MCF 10A (cell line): Measurements from ENCODE around the gene DYRK1A. TPM values are rescaled to one million over a fixed set of nuclear protein-coding genes. Genes with fewer than 3 reads are reported as not detected.

Experiments used
- BruUV-seq: library from RNA; stranded (reverse); fragments of 400-500 nt; replicated peaks from 2 replicates; lab custom pipeline; 2021; lab: Mats Ljungman, UMichigan
- CTCF ChIA-PET: fragments of 300-600 bp; sonication (Branson Sonifier 250); formaldehyde crosslinking; extraction: SDS; loops from one replicate; lab custom pipeline; 2021; ENCODE audit warnings: antibody characterized with exemption, inconsistent platforms; lab: Yijun Ruan, JAX
- POLR2A ChIA-PET: fragments of 300-600, 350-650 bp; sonication (Branson Sonifier 250); formaldehyde crosslinking; extraction: SDS; loops from one replicate; lab custom pipeline; 2020; ENCODE audit warnings: antibody characterized with exemption, inconsistent platforms; lab: Yijun Ruan, JAX
- DNase-seq: peaks from one replicate; pipeline ENCODE4 v3.0.0-alpha.2; 2018; ENCODE audit not compliant: unreplicated experiment
- H3K27ac Mint-ChIP-seq: one replicate; pipeline ENCODE4 v1.8.0; 2022; ENCODE audit warnings: mild to moderate bottlenecking, low read depth, mixed read lengths; ENCODE audit not compliant: unreplicated experiment
- H3K27me3 Mint-ChIP-seq: one replicate; pipeline ENCODE4 v1.8.0; 2022; ENCODE audit warnings: mixed read lengths; ENCODE audit not compliant: insufficient read depth, unreplicated experiment
- H3K36me3 Mint-ChIP-seq: one replicate; pipeline ENCODE4 v1.8.0; 2022; ENCODE audit warnings: mild to moderate bottlenecking, moderate library complexity, mixed read lengths; ENCODE audit not compliant: insufficient read depth, unreplicated experiment
- H3K4me1 Mint-ChIP-seq: one replicate; pipeline ENCODE4 v1.8.0; 2022; ENCODE audit warnings: mixed read lengths; ENCODE audit not compliant: insufficient read depth, unreplicated experiment
- H3K4me3 Mint-ChIP-seq: one replicate; pipeline ENCODE4 v1.8.0; 2022; ENCODE audit warnings: mild to moderate bottlenecking, moderate library complexity, mixed read lengths; ENCODE audit not compliant: unreplicated experiment
- H3K9me3 Mint-ChIP-seq: one replicate; pipeline ENCODE4 v1.8.0; 2022; ENCODE audit warnings: mixed read lengths; ENCODE audit not compliant: unreplicated experiment
- intact Hi-C: fragments of 100-400 bp; cut with micrococcal nuclease; formaldehyde crosslinking; loops from 2 replicates; pipeline ENCODE4 v1.14.1; 2022
- total RNA-seq: library from RNA; stranded (reverse); gene quantifications from 2 replicates; pipeline ENCODE4 v1.2.3, GENCODE V29; 2022
- TF ChIP-seq, protein P1 (sequence below): fragments of 200-600 bp; IDR thresholded peaks from one replicate; pipeline ENCODE4 v1.8.0; 2022; ENCODE audit warnings: antibody characterized with exemption, mild to moderate bottlenecking; ENCODE audit not compliant: unreplicated experiment

Gene DYRK1A
- total RNA-seq, 1 experiment from 2014 or later, result 58.6 TPM

DNA sequence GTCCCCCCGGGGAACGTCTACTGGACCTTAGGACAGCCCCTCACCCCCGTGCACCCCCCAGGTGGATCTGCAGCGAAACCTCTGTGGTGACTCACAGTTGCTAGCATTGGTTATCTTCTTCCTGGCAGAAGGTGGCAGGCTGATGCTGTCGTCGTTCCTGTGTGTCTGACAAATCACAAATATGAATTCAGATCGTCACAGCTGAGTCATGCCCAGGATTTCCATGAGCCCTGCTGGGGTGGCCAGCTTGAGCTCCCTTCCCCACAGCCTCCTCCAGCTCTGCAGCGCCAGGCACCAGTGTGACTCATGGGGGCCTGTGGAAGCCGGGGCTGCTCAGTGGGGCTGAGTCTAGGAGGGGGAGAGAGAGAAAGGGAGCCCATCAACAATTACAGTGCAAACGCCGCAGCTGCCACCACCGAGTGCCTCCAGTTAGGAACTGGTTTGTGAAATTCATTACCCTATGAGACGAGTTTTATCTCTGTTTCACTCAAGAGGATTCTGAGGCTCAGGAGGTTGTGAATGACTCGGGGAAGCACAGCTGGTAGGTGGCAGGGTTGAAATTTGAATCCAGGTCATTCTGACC lies 197.9 kb downstream of the DYRK1A start:
- no peaks in the 10 kb centered on the region for H3K9me3 Mint-ChIP-seq
- no TSS peak for BruUV-seq
- intact Hi-C loops, result loop anchor here (2.0 kb wide), 1 partner anchor 94 kb away; no protein-coding TSS in a partner anchor
- TF ChIP-seq, protein P1, sequence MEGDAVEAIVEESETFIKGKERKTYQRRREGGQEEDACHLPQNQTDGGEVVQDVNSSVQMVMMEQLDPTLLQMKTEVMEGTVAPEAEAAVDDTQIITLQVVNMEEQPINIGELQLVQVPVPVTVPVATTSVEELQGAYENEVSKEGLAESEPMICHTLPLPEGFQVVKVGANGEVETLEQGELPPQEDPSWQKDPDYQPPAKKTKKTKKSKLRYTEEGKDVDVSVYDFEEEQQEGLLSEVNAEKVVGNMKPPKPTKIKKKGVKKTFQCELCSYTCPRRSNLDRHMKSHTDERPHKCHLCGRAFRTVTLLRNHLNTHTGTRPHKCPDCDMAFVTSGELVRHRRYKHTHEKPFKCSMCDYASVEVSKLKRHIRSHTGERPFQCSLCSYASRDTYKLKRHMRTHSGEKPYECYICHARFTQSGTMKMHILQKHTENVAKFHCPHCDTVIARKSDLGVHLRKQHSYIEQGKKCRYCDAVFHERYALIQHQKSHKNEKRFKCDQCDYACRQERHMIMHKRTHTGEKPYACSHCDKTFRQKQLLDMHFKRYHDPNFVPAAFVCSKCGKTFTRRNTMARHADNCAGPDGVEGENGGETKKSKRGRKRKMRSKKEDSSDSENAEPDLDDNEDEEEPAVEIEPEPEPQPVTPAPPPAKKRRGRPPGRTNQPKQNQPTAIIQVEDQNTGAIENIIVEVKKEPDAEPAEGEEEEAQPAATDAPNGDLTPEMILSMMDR, result no peak
- ChIA-PET POLR2A (interaction anchor here (0.6 to 2.0 kb wide), 24 partner anchors 8 to 1810 kb away, joined by 3 to 13 read pairs (median 4); partner anchors contain the start of gene DYRK1A), CTCF (interaction anchor here (0.5 to 2.5 kb wide), 15 partner anchors 9 to 607 kb away, joined by 3 to 11 read pairs (median 3); no protein-coding TSS in a partner anchor)
- H3K27ac Mint-ChIP-seq, result peak overlapping the region; percentile 96
- H3K4me1 Mint-ChIP-seq, result peaks cover 15% of the 10 kb centered on the region
- peaks cover 8% of the 10 kb centered on the region for H3K27me3 Mint-ChIP-seq
- peak; percentile 97 for DNase-seq
- H3K4me3 Mint-ChIP-seq, result peak overlapping the region; percentile 92
- no peaks in the 10 kb centered on the region for H3K36me3 Mint-ChIP-seq

DNA sequence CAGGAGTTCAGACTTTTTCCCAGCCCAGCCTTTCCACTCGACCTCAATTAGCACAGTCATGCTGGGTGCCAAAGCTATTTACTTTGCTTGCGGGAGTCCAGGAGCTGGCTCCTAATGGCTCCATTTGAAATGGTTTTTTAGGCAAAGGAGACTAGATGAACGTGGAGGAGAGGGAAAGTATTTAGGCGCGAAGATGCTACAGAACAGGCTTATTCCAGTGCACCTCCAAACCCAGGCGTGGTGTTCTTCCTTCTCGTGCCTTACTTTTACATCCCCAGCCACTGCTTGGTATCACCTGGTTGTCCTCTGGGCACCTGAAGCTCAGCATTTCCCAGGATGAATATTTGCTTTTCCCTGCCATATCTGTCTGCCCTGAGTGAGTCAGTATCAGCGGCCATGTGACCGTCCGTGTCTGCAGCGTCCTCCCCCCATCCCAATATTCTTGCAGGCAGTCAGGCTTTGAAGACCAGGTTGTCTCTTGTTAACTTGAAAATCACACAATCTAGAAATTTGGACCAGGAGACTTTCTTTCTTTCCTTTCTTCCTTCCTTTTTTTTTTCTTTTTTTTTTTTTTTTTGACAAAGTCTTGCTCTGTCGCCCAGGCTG lies 198.5 kb downstream of the DYRK1A start:
- ChIA-PET CTCF (interaction anchor here (0.5 to 2.5 kb wide), 10 partner anchors 8 to 606 kb away, joined by 3 to 11 read pairs (median 3); no protein-coding TSS in a partner anchor), POLR2A (interaction anchor here (0.7 to 2.0 kb wide), 11 partner anchors 20 to 906 kb away, joined by 3 to 13 read pairs (median 5); no protein-coding TSS in a partner anchor)
- DNase-seq, result no peak
- TF ChIP-seq, protein P1, result no peak
- peak overlapping the region; percentile 92 for H3K4me3 Mint-ChIP-seq
- peak overlapping the region; percentile 96 for H3K27ac Mint-ChIP-seq
- intact Hi-C loops, result loop anchor here (2.0 kb wide), 1 partner anchor 94 kb away; no protein-coding TSS in a partner anchor
- peaks cover 17% of the 10 kb centered on the region for H3K4me1 Mint-ChIP-seq
- peaks cover 14% of the 10 kb centered on the region for H3K27me3 Mint-ChIP-seq
- H3K9me3 Mint-ChIP-seq, result peaks cover 3% of the 10 kb centered on the region
- H3K36me3 Mint-ChIP-seq, result no peaks in the 10 kb centered on the region
- BruUV-seq, result no TSS peak

DNA sequence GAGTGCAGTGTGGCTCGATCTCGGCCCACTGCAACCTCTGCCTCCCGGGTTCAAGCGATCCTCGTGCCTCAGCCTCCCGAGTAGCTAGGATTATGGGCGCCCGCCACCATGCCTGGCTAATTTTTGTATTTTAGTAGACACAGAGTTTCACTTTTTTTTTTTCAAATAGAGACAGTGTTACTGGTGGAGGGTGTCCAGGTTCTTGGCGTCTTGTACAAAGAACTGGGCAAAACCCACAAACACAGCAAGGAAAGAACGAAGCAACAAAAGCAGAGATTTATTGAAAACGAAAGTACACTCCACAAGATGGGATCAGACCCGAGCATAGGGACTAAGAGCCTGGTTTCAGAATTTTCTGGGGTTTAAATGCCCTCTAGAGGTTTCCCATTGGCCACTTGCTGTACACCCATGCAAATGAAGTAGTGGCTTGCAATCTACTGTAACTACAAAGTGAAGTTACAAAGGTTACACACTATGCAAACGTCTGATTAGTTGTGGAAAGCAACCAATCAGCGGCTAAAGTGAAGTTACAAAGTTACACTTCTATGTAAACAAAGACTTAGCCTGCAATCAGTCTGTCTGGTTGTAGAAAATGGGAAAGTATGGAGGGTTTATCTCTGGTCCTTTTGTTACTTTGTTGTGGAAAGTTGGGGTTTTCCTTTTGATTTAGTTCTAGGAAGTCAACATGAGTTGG lies 199.1 kb downstream of the DYRK1A start:
- CTCF ChIA-PET, result no interaction called here
- Mint-ChIP-seq H3K27me3 (peaks cover 19% of the 10 kb centered on the region), H3K4me3 (no peak overlapping the region), H3K36me3 (no peaks in the 10 kb centered on the region), H3K4me1 (peaks cover 20% of the 10 kb centered on the region), H3K27ac (peak overlapping the region; percentile 96), H3K9me3 (peaks cover 6% of the 10 kb centered on the region)
- intact Hi-C loops, result loop anchor here (2.0 kb wide), 1 partner anchor 93 kb away; no protein-coding TSS in a partner anchor
- POLR2A ChIA-PET, result no interaction called here
- peak; percentile 14 for DNase-seq
- BruUV-seq, result no TSS peak
- TF ChIP-seq, protein P1, result no peak
